ENCODE measurements around the gene CD52.

The CD52 gene

DNA sequence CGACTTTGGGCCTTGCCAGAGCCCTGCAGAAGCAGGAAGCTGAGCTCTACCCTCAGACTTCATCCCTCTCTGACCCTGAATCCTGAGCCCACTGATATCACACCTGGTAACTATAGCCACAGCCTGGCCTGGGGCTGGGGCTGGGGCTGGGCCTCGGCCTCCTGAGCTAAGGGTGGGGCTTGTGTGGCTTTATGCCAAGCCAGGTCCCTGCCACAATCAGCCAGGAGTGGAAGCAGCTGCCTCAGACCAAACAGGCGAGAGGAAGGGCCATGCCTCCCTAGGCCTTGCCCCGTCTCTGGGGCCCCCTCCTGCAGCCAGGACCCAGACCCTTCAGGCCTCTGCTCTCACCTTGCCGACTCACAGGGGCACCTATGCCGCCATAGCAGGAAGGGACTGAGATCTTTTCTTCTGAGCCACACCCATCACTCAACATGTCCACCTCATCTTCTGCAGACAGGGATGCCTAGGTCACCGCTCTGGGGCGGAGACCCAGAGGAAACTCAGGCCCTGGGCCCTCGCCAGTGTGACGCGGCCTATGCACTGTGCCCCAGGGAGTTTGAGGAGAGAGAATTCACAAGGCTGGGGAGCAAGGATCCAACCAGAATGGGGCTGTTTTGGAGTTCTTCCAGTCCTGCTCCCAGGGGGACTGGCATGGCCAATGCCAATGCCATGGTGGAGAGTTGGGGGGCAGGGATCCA, 17.0 kb upstream of the CD52 start:
- no peak overlapping the region for H3K27ac ChIP-seq (replicated peaks)
- no peaks in the 10 kb centered on the region for H3K27me3 ChIP-seq (ENCODE audit: insufficient read depth, poor library complexity, severe bottlenecking)
- no peak for TF ChIP-seq POLR2AphosphoS5 (IDR thresholded peaks at IDR 0.05; ENCODE audit: low read depth)
- no peak for TF ChIP-seq REST (IDR thresholded peaks at IDR 0.05; ENCODE audit: insufficient replicate concordance, low read depth)
- no peak for TF ChIP-seq SPI1 (IDR thresholded peaks at IDR 0.05; ENCODE audit: borderline replicate concordance, low read depth)
- TF ChIP-seq CTCF (IDR thresholded peaks at IDR 0.05; ENCODE audit: insufficient read depth, low read length), result no peak
- no peak for TF ChIP-seq GABPA (IDR thresholded peaks at IDR 0.05; ENCODE audit: low read depth)
- DNase-seq (ENCODE audit: low read depth in 1 of 2, low spot score in 1 of 2), result no peak
- H3K4me3 ChIP-seq (replicated peaks; ENCODE audit: insufficient read depth, low read length), result no peak overlapping the region

DNA sequence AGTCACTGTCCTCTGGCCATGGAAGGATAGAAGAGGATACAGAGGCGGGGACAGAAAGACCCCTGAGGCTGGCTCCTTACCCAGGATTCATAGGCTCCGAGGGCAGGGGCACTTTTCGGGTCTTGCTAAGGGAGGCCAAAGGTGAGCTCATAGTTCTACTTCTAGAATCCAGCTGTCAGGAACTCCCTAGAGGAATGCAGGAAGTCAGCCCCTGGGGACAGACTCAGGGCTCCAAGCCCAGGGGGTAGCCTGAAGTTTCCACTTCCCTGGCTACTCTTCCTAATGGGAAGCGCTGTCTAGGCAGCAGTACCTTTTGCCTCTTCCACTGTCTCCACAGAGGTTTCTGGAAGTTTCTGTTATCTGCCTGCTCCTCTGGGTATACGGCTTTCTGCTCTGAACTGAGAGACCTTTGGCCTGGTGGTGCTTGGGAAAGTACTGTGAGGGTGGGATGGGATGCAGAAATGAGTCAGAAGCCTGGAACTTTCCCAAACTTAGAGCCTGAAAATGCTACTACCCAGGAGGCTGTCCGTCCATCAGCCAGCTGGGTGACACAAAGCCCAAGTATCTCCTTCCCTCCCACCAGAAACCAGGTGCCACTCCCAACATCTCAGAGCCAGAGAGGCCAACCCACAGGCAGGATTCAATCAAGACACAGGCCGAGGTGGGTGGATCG, 14.9 kb upstream of the CD52 start:
- Histone ChIP-seq H3K27ac (replicated peaks) (no peak overlapping the region), H3K4me3 (replicated peaks; ENCODE audit: insufficient read depth, low read length) (no peak overlapping the region), H3K27me3 (ENCODE audit: insufficient read depth, poor library complexity, severe bottlenecking) (no peaks in the 10 kb centered on the region)
- TF ChIP-seq SPI1 (IDR thresholded peaks at IDR 0.05; ENCODE audit: borderline replicate concordance, low read depth), result no peak
- no peak for TF ChIP-seq REST (IDR thresholded peaks at IDR 0.05; ENCODE audit: insufficient replicate concordance, low read depth)
- TF ChIP-seq CTCF (IDR thresholded peaks at IDR 0.05; ENCODE audit: insufficient read depth, low read length), result no peak
- no peak for TF ChIP-seq POLR2AphosphoS5 (IDR thresholded peaks at IDR 0.05; ENCODE audit: low read depth)
- TF ChIP-seq GABPA (IDR thresholded peaks at IDR 0.05; ENCODE audit: low read depth), result no peak
- no peak for DNase-seq (ENCODE audit: low read depth in 1 of 2, low spot score in 1 of 2)

- peak; percentile 73 to 76 for DNase-seq (ENCODE audit: low read depth in 1 of 2, low spot score in 1 of 2)
- peak overlapping the region; percentile 93 for H3K4me3 ChIP-seq (replicated peaks; ENCODE audit: insufficient read depth, low read length)
These were observed 12.0 kb upstream of the CD52 start for GRCh38 chr1:26305667-26306289.

More at GRCh38 chr1:26305667-26306289, 12.0 kb upstream of the CD52 start:
- Histone ChIP-seq H3K27ac (replicated peaks) (peak overlapping the region; percentile 87), H3K27me3 (ENCODE audit: insufficient read depth, poor library complexity, severe bottlenecking) (no peaks in the 10 kb centered on the region)
- no peak for TF ChIP-seq GABPA (IDR thresholded peaks at IDR 0.05; ENCODE audit: low read depth)
- TF ChIP-seq POLR2AphosphoS5 (IDR thresholded peaks at IDR 0.05; ENCODE audit: low read depth), result peak; percentile 45
- peak; percentile 86 for TF ChIP-seq SPI1 (IDR thresholded peaks at IDR 0.05; ENCODE audit: borderline replicate concordance, low read depth)
